ENCODE data around the gene HEATR5A.

The HEATR5A gene

DNA sequence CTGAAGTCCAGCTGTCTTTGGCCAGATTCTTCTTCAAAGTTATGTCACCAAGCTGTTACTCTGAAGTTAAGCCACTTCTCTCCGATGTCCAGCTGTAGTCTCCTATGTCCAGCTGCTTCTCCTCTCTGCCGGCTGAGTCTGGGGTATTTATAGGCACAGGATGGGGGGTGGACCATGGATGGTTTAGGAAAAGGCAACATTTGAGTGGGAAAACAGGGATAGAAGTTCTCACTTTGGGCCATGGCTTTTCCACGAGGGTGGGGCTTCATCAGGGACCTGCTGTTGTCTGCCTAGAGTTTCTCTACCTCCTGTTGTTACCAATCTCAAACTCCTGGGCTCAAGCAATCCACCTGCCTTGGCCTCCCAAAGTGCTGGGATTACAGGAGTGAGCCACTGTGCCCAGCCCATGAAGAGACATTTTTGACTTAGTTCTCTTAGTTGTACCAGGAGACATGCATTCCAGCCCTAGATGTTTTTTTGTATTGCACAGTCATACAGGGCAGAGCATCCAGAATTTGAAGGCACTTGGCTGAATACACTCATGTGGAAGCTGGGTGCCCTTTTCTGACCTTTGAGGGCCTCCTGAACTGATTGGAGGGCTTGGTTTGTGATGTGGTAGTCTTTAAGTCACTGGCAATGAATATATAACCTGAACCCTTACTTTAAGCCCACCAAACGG, 132.9 kb downstream of the HEATR5A start:
- no peak overlapping the region for H3K4me2 ChIP-seq
- H3K9ac ChIP-seq: no peak overlapping the region
- TF ChIP-seq, protein P1, sequence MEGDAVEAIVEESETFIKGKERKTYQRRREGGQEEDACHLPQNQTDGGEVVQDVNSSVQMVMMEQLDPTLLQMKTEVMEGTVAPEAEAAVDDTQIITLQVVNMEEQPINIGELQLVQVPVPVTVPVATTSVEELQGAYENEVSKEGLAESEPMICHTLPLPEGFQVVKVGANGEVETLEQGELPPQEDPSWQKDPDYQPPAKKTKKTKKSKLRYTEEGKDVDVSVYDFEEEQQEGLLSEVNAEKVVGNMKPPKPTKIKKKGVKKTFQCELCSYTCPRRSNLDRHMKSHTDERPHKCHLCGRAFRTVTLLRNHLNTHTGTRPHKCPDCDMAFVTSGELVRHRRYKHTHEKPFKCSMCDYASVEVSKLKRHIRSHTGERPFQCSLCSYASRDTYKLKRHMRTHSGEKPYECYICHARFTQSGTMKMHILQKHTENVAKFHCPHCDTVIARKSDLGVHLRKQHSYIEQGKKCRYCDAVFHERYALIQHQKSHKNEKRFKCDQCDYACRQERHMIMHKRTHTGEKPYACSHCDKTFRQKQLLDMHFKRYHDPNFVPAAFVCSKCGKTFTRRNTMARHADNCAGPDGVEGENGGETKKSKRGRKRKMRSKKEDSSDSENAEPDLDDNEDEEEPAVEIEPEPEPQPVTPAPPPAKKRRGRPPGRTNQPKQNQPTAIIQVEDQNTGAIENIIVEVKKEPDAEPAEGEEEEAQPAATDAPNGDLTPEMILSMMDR (conservative IDR thresholded peaks at IDR 0.05; ENCODE audit: low read depth, low read length): no peak
- H3K27me3 ChIP-seq (ENCODE audit: insufficient read depth, low read depth): no peaks in the 10 kb centered on the region
- peaks cover 8% of the 10 kb centered on the region for H3K4me1 ChIP-seq (ENCODE audit: low read depth, poor library complexity, severe bottlenecking)
- no peak overlapping the region for H3K4me3 ChIP-seq (IDR thresholded peaks at IDR 0.05; ENCODE audit: insufficient read depth, low read depth, low read length)
- no peaks in the 10 kb centered on the region for H3K79me2 ChIP-seq (ENCODE audit: insufficient read depth, low read depth)
- no peak overlapping the region for H2AFZ ChIP-seq (ENCODE audit: low read depth)
- no peaks in the 10 kb centered on the region for H3K36me3 ChIP-seq (ENCODE audit: insufficient read depth)
- no peaks in the 10 kb centered on the region for H4K20me1 ChIP-seq (ENCODE audit: insufficient read depth)
- H3K27ac ChIP-seq: no peak overlapping the region

DNA sequence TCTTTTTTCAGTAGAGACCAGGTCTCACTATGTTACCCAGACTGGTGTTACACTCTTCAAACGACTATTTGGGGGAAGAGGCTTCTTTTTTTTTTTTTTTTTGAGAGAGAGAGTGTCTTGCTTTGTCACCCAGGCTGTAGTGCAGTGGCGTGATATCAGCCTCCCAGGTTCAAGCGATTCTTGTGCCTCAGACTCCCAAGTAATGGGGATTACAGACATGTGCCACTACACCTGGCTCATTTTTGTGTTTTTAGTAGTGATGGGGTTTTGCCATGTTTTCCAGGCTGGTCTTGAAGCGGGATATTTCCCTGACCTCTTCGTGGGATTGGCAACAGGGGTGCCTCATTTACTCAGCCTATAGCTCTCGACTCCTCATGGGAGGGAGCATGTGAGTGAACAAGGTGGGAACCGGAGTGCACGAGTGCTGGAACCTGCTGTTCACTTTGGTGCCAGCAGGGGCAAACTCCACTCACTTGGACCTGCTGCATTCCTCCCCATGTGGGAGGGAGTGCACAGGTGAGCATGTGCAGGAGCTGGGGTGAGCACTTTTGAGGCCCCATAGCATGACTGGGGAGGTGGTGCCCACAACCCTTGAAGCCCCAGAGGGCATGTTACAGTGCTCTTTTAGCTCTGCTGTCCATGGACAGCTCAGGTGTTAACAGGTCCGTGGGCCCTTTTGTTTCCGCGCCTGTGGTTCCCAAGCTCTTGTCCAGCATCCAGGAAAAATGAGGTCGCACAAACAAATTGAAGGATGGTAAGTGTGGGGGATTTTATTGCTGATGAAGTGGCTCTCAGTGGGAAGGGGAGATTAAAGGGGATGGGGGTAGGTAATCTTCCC, 133.7 kb downstream of the HEATR5A start:
- Histone ChIP-seq H3K4me2 (no peak overlapping the region), H3K9ac (no peak overlapping the region), H3K27ac (no peak overlapping the region), H3K4me1 (ENCODE audit: low read depth, poor library complexity, severe bottlenecking) (peaks cover 8% of the 10 kb centered on the region), H3K36me3 (ENCODE audit: insufficient read depth) (no peaks in the 10 kb centered on the region), H4K20me1 (ENCODE audit: insufficient read depth) (no peaks in the 10 kb centered on the region), H3K4me3 (IDR thresholded peaks at IDR 0.05; ENCODE audit: insufficient read depth, low read depth, low read length) (no peak overlapping the region), H3K27me3 (ENCODE audit: insufficient read depth, low read depth) (no peaks in the 10 kb centered on the region), H3K79me2 (ENCODE audit: insufficient read depth, low read depth) (no peaks in the 10 kb centered on the region), H2AFZ (ENCODE audit: low read depth) (no peak overlapping the region)
- TF ChIP-seq, protein P1 (conservative IDR thresholded peaks at IDR 0.05; ENCODE audit: low read depth, low read length): peak; percentile 34; the same call in 1 of the 2 replicates

DNA sequence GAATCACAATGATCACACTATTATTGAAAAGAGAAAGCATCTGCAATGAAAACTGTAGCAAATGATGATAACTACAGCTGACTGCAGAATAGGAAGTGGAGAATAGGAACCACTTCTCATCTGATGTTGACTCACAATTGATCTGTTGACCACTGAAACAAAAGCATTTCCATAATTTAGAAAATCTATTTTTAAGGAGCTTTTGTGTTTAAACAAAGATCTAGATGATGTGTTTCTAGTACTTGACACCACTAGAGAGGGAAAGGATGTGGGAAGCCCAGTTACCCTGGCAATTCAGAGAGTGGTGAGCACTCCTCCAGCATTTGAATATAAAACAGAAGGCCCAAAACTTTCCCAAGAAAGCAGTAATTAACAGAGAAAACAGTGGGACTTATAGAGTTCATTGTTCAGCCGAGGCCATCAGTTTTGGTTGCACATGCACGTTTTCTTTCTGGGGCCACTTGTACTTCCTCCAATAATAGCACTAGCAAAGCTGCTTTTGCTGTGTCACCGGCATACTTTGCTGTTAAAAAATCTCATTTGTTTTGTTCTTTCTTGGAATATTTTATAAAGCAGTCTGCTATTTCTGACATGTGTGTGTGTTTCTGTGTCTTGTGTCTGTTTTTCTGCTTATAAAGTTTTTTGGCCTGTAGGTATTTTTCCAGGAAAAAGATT, 136.6 kb downstream of the HEATR5A start:
- Histone ChIP-seq H3K79me2 (ENCODE audit: insufficient read depth, low read depth) (no peaks in the 10 kb centered on the region), H3K4me1 (ENCODE audit: low read depth, poor library complexity, severe bottlenecking) (peaks cover 8% of the 10 kb centered on the region), H4K20me1 (ENCODE audit: insufficient read depth) (no peaks in the 10 kb centered on the region), H3K27ac (no peak overlapping the region), H2AFZ (ENCODE audit: low read depth) (no peak overlapping the region), H3K27me3 (ENCODE audit: insufficient read depth, low read depth) (no peaks in the 10 kb centered on the region), H3K4me3 (IDR thresholded peaks at IDR 0.05; ENCODE audit: insufficient read depth, low read depth, low read length) (no peak overlapping the region), H3K9ac (no peak overlapping the region), H3K36me3 (ENCODE audit: insufficient read depth) (no peaks in the 10 kb centered on the region), H3K4me2 (no peak overlapping the region)
- TF ChIP-seq, protein P1 (conservative IDR thresholded peaks at IDR 0.05; ENCODE audit: low read depth, low read length): no peak

DNA sequence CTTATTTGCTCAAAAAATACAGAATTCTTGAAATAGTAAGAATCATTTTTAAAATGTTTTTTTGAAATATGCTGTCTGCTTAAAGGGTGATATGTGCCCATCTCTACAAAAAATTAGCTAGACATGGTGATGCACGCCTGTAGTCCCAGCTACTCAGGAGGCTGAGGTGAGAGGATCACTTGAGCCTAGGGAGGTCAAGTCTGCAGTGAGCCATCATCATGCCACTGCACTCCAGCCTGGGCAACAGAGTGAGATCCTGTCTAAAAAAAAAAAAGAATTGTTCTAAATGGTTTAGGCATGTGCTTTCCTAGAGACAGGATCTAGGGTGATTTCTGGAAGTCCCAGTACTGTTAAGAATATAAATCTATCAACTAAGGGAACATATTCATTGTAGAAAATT, 137.2 kb downstream of the HEATR5A start:
- TF ChIP-seq, protein P1 (conservative IDR thresholded peaks at IDR 0.05; ENCODE audit: low read depth, low read length): no peak
- H3K4me2 ChIP-seq: no peak overlapping the region
- H3K9ac ChIP-seq: no peak overlapping the region
- no peaks in the 10 kb centered on the region for H3K27me3 ChIP-seq (ENCODE audit: insufficient read depth, low read depth)
- H3K4me3 ChIP-seq (IDR thresholded peaks at IDR 0.05; ENCODE audit: insufficient read depth, low read depth, low read length): no peak overlapping the region
- no peak overlapping the region for H2AFZ ChIP-seq (ENCODE audit: low read depth)
- peaks cover 8% of the 10 kb centered on the region for H3K4me1 ChIP-seq (ENCODE audit: low read depth, poor library complexity, severe bottlenecking)
- H3K36me3 ChIP-seq (ENCODE audit: insufficient read depth): no peaks in the 10 kb centered on the region
- H3K79me2 ChIP-seq (ENCODE audit: insufficient read depth, low read depth): no peaks in the 10 kb centered on the region
- no peak overlapping the region for H3K27ac ChIP-seq
- no peaks in the 10 kb centered on the region for H4K20me1 ChIP-seq (ENCODE audit: insufficient read depth)

All from KMS-11 (cell line).